ELR (cell line): ENCODE data around the gene DPYSL3.

Source experiments
- DNase-seq: peaks from one replicate; pipeline ENCODE4 v3.0.0-alpha.2; 2015; ENCODE audit warnings: low read depth

Gene DPYSL3

DNA sequence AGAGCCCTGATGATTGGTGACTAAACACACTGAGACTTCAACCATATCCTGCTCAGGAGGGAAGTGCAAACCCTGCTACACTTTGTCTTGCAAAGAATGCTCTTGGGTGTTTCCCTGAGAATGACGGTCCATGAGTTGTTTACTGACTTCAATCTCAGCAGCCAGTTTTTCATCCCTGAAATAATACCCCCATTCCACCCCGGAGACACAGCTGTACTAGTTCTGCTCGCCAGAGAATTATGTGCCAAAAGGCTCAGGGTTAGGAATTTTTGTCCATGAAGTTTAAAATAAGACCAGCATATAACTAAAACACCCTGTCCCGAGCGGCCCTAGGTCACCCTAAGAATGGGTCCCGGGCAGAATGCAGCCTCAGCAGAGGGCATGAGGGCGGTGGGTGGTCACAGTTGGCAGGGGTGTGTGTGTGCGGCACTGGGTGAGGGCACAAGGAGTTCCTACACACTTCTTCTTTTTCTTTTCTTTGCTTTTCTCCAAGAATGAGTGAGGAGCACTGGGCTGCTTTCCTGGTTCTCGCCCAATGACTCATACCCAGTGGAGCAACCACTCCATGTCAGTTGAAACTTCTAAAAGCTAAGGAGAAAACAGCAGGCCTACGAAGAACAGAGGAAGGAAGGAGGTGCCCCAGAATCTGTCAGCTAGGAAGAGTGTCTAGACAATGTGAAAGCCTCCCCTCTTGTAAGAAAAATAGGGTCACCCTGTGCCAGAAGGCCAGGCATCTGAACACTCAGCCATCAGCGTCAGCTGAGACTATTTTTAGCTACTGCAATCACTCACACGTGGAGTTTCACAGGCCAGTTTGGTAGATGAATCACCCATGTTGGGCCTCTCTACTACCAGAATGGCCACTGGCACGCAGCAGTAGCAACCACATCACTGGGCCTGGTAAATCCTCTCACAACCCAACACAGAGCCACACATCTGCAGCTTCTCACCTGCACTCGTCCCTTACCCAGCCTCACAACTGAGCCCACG lies 105.9 kb downstream of the DPYSL3 start:
- DNase-seq, result peak; percentile 96

DNA sequence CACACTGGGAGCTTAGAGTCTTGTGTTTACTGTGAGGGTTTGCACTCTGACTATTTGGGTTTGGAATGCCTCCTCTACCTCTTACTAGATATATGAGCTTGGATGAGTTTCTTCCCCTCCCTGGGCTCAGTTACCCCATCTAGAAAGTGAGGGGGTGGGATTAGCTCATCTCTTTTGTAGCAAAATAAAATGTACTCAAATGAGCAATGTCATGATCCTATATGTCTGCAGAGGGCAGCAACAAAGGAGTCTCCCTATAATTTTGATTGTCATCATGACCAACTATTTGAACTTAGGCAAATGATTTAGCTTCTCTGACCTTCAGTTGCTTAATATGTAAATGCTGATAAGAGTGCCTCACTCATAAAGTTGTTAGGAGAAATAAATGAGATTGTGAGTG lies 109.0 kb downstream of the DPYSL3 start:
- DNase-seq, result no peak

DNA sequence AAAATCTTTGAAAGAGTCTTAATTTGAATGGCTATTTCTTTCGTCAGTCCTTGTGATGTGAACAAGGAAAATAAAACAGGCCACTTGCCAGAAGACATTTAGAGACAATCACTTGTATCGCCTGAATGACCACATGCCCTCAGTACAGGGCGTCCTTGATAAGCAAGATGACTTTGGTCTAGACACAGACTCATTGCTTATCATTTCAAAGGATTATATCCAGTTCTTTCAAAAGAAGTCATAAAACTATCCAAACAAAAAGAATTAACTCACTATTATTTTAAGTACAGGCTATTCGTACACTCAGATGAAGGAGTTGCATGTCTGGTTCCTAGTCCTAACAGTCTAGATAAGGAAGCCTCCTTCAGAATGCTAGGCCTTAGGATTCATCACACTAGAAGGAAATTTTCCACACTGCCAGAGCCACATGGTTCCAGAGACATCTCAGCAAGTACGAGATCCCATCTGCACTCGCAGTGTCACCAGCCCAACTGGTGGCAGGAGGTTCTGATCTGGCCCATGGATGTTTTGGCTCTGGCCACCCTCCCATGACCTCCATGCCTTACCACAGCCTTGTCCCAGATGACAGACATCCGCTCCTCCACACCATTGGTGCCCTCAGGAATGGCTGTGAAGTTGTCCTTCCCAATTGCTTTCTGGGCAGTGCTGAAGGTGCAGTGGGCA lies 109.6 kb downstream of the DPYSL3 start:
- DNase-seq, result no peak

DNA sequence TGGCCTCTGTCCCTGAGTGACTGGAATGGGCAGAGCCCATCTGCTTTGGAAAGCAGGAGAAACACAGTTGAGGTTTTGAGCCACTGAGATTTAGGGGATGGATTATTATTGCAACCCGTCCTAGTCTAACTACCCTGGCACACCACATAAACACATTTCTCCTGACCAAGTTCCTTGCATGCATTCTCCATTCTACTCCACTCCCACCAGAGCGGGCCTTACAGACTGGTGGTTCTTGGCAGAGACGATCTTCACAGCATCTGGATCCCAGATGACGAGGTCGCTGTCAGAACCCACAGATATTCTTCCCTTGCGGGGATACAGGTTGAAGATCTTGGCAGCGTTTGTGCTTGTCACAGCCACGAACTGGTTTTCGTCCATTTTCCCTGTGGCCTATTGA lies 111.0 kb downstream of the DPYSL3 start:
- DNase-seq, result no peak

DNA sequence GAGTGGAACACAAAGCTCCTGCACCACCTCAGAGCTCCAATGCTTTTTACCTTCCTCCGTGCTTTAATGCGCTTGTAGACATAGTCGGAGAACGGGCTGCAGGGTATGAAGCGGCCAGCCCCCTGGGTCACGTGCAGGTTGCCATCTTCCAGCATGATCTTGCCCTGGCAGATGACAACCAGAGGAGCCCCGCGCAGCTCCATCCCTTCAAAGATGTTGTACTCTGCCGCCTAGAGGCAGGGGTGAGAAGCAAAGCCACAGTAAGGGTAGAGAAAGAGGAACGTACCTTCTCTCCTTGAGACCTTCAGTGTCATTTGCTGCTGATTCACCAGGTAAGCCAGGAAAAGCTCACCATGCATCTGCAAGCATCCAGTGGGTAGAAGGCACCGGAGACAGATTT lies 112.3 kb downstream of the DPYSL3 start:
- no peak for DNase-seq

DNA sequence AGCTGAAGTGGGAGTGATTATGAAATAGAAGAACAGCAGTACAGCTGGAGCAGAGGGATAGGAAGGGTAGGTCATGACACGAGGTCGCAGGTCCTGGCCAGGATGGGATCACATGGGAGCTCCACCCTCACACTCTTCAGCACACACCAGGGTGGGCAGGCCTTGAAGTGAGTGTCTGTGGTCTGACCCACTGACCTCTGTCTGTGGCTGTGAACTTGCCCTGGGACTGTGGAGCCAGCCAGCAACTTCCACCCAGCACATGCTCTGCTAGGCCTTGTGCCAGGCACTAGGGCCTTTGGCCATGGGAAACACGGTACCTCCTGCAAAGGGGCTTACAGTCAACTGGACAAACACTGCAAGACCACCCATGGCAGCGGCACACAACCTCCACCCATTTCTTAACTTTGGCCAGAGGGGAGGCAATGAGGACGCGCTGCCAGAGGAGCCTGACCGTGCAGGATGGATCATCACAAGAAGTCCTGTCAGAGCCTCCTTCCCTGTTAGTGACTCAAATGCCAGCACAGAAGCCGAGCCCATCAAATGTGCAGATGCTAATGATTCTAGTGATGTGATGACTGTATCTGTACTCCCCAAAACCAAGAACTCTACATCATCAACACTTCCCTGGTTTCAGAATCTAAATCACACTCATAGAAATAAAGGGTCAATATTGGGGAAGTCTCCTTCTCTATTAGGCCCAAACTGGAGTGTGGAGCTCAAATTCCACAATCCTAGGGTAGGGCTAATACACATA lies 113.6 kb downstream of the DPYSL3 start:
- no peak for DNase-seq

DNA sequence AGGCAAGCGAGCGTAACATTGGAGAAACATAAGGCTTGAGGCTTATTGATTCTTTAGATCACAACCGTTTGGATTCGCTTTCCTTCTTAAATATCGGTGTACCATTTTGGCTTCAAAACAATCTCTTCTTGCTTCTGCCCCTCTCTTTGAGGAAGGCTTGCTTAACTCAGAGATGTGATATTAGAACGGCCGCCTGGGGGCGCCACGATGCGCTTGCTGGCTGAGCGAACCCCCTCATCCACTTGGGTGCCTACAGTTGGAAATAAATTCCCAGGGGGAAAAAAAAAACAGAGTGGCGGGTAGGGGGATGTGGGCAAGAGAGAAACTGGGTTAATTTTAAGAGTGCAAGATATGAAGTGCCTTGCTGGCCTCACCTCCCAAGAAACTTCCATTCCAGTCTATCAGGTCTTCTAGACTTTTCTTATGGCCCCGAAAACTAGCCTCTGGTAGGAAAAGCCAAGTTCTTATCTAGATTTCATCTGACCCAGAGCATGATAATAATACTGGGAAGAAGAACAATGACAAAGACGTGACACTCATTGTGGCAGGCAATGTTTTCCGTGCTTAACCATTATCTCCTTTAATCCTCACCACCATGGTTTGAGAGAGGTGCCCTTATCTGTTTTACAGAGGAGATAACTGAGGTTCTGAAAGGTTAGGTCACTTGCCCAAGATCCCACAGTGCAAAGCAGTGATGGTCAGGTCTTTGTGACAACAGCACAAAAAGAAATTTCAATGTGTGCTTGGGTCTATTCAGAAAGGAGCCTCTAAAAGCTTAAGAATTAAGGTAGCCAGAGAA lies 115.8 kb downstream of the DPYSL3 start:
- DNase-seq, result no peak

DNA sequence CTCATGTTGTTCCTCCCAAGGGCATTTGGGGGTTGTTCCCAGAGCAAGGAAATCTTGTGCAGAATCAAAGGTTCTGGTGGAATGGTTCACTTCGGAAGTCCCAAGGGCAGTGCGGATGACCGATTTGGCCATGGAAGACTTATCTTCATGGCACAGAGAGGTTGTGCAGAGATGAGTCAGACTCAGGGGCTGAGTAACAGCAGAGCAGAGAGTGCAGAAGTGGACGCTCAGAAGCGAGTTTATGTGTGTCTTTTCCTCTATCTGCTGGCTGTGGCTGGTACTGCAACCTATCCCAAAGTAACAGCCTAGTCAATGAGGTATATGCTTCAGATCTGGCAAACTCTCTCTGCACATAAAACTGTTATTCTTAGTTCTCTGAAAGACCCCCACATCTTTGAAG lies 118.1 kb downstream of the DPYSL3 start:
- peak; percentile 88 for DNase-seq

DNA sequence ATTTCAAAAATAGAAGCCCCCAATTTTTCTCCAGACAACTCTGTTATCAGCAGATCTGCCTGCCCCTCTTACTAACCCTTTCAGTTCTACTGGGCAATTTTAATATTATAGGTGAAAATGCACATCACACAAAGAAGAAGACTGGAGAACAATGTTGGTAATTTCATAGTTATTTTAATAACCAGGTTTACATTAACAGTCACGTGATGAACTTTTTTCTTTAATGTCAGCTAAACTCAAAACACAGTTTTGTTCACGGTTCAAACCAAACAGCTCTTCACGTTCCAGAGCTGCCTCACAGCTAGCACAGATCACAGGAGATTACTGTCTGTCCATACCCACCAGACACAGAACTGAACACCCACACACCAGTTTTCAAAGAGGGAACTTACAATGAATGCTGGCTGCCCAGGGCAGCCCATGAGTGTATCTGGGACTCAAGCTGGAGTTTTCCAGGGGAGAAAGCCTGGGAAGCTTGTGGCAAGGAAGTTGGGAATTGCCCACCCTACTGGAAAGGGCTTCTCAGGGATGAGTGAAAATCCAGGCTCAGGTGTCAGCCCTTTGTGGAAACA lies 119.1 kb downstream of the DPYSL3 start:
- DNase-seq, result no peak

DNA sequence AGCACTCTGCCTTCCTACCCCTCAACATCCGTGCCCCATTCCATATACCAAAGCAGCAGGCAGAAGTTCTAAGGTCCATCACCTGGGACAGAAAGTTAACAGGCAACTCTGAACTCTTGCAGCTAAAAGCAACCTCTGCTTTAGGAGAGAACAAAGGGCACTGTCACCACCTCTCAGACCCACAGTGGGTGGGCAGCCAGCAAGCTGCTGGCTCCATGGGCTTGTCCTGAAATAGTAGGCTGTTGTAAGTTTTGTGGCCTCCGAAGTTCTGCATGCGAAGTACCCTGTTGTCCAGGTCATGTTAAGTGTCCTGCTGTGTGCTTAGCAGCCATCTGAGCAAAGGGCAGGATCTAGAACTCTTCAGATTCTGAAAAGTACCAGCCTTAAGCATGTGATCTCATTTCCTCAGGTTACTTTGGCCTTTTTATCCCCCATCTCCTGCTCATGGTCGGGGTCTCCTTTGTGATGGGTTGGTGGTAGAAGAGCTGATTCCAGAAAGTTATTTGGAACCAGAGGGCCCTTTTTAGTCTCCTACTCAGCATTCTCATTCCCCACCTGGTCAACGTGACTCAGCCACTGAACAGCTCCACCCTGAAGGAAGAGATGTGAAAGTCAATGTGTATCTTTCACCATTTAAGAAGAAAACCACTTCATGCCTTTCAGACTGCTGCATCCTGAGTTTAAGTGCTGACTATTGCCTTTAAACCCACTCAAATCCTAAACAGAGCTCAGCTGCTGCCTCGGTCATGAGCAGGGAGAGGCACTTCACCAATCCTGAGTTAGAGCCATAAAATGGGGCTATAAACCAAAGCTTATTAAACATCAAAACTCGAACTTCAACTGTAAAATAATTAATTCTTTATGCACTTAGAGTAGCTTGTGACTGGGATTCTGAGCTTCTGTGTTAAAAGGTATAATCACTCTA lies 121.4 kb downstream of the DPYSL3 start:
- peak; percentile 12 for DNase-seq

DNA sequence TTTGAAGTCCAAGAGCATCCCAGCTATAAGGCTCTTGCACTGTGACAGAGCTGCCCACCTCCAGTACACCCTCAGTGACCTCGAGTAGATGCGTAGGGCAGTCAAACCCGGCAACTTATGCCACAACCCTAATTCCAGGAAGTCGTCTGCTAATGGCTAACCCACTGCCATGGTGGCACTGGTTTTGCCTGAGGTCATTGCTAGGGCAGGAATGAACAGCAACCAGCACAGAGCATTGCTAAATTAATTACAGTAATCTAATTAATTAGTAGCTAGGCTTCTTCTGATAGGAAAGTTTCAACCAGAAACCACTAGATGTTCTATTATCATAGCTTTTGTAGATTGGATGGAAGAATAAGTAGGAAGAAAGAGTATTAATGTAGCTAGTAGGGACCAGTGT lies 122.8 kb downstream of the DPYSL3 start:
- DNase-seq, result no peak

DNA sequence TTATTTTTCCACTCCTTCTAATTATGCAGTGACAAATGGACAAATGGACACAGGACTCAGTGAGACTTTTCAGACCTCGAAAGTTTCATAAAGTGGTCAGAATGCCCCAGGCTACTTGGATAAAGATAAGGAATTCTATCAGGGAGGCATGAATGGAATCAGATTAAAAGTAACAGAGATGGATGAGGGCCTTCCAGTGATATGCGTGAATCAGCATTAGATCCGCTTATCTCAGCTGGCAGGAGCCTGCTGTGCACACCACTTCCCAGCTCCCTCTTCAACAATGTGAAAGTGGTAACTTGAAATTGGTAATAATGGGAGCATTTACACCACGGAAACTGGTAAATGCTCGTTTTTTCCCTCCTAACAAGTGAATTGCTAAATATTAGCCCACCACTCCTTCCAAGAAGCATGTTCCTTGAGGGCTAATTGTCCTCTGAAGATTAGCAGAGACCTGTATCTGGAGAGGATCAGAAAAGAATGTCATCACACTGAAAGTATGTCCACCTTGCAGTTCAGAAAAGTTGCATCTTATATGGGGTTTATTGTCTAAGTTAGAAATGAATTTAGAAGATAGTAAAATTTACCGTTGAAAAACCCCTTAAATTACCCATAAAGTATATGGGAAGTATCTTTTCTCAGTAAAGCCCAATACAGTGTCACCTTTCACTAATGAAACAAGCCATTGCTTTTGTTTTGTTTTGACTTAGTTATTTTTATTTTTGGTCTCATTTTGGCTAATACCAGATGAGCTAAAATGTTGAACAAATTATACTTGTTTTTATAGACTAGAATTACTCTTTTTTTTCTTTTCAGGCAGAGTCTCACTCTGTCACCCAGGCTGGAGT lies 125.3 kb downstream of the DPYSL3 start:
- DNase-seq, result no peak

DNA sequence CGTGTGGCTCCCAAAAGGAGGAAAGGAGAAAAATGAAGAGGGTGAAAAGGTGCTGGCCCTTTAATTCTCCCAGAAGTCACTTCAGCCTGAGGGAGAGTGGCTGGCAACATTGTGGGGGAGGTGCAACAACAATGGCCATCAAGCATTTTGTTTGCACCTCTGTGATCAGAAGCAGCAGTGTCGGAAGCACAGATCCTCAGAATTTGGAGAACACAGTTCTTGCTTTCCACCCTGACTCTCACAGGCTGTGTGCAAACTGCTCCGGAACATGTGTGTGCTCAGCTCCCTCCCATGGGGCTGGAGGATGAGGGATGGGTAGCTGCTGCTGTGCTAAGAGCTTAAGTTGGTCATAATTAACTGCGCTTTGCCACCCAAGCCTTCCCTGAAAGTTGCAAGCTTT lies 127.1 kb downstream of the DPYSL3 start:
- DNase-seq, result peak; percentile 13

DNA sequence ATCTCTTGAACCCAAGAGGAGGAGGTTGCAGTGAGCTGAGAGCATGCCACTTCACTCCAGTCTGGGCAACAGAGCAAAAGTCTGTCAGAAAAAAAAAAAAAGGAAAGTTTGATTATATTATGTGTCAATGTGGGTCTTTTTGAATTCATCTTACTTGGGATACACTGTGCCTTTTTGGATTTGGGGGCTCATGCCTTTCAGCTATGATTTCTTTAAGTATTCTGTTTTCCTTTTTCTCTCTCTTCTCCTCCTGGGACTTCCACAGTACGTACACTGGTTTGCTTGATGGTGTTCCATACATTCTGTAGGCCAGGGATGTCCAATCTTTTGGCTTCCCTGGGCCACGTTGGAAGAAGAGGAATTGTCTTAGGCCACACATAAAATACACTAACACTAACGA lies 128.3 kb downstream of the DPYSL3 start:
- DNase-seq, result no peak

DNA sequence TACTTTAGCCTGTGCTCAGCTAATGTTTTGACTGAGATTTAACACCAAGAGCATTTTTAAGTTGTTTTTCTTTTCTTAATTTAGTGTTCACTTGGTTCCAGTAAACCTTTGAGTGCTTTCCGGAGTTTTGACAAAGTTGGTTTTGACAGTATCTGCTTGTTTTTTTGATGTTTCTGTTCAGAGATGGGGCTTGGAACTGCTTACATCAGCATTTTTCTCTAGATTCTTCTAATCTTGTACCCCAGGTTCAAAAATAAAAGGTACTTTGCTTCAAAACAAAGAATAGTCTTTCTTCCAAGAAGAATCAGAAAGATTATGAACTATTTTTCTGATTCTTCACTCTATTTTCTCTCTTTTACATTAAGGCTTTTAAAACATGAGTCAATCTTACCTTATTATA lies 132.2 kb downstream of the DPYSL3 start:
- DNase-seq, result no peak

DNA sequence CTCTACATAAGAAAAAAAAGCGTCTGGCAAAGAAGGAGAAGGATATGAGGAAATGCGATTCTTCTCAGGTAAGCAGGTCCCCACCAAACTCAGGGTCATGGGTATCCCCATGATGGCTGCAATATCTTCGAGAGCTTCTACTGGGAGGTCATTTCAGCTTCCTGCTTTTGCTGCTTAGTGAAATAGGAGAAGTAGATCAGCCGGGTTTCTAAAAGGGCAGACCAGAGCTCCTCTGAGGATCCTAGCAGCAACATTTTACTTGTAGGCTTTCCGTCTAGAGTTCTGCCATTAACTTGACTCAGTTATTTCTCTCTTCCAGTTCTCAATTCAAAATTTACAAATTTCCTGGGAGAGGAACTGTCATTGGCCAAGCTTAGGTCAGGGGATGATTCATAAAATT lies 134.7 kb downstream of the DPYSL3 start:
- DNase-seq, result no peak

DNA sequence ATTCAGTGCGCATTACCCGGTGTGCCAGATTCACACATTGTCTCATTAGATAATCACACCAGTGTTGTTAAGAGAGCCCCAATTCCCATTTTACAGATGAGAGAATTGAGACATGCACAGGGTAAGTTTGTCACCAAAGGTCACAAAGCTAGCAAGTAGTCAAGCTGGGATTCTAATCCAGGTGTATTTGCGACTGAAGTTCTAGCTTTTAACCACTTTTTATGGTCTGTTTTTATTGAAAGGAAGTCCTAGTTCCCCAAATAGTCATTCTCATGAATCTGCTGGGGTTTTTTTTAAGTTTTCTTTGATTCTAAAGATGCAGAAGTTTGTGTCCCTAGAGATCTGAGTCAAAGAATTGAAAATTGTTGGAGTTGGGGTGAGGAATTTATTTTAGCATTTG lies 136.5 kb downstream of the DPYSL3 start:
- no peak for DNase-seq

DNA sequence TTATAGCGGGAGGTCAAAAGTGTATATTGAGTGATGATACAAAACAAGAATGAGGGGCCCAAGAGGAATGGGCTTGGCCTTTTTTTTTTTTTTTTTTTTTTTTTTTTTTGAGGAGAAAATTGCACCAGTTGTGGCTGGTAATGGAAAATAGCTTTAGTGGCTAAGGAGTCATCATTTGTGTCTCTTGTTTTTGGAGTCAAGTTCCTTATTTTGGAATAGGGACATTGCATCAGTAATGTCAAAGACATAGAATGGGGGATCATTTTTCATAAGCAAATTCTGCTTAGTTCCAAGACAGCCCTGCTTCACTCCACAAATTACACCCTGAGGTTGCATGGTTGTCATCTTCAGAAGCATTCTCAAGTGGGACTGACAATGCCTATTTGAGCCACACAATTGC lies 137.7 kb downstream of the DPYSL3 start:
- DNase-seq, result no peak

DNA sequence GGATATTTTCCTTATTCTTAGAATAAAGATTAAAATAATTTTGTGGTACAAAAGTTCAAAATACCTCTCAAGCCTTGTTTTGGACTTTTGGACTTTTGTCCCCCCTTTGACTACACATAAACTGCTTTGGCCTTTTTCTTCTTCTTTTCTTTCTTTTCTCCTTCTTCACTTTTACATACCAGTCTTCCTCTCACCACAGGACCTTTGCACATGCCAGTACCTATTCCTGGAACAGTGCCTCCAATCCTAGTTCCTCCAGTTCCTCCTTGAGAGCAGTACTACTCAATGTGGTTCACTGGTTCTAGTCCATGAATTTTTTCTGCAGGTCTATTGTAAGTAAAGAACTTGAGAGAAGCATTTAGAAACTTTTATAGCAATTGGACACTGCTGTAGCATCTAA lies 138.6 kb downstream of the DPYSL3 start:
- no peak for DNase-seq
